Activated CD8-positive, alpha-beta T cell treated with anti-CD3 and anti-CD28 coated beads for 36 hours (primary cell): ENCODE measurements around the gene MTURN. TPM values are rescaled to one million over a fixed set of nuclear protein-coding genes. Genes with fewer than 3 reads are reported as not detected.
"Not testable (repeated sequence)": the region's sequence is repeated elsewhere in the genome, so short reads cannot be mapped to it uniquely, and the experiment has no call there.

Experiments used
- ATAC-seq: fragments of 200-7000 bp; cut with Tn5 transposase; one replicate; pipeline ENCODE4 v1.10.0; 2021; ENCODE audit warnings: mild to moderate bottlenecking, moderate library complexity
- CTCF ChIA-PET: fragments of 350-600 bp; sonication (Branson Sonifier 250); formaldehyde crosslinking; loops from one replicate; lab custom pipeline; 2021; ENCODE audit warnings: antibody characterized with exemption; lab: Charles Lee
- POLR2A ChIA-PET: fragments of 350-600 bp; sonication (Branson Sonifier 250); formaldehyde crosslinking; loops from one replicate; lab custom pipeline; 2021; ENCODE audit warnings: antibody characterized with exemption; lab: Charles Lee
- DNase-seq: peaks from one replicate; pipeline ENCODE4 v3.0.0-alpha.2; 2020
- H3K27ac Mint-ChIP-seq: one replicate; pipeline ENCODE4 v1.8.0; 2021; ENCODE audit warnings: mild to moderate bottlenecking, mixed read lengths
- H3K27me3 Mint-ChIP-seq: one replicate; pipeline ENCODE4 v1.8.0; 2021; ENCODE audit warnings: mixed read lengths
- H3K36me3 Mint-ChIP-seq: one replicate; pipeline ENCODE4 v1.8.0; 2021; ENCODE audit warnings: low read depth, mixed read lengths
- H3K4me1 Mint-ChIP-seq: one replicate; pipeline ENCODE4 v1.8.0; 2021; ENCODE audit warnings: low read depth, mixed read lengths
- H3K4me3 Mint-ChIP-seq: one replicate; pipeline ENCODE4 v1.8.0; 2021; ENCODE audit warnings: mild to moderate bottlenecking, moderate library complexity, mixed read lengths
- H3K9me3 Mint-ChIP-seq: one replicate; pipeline ENCODE4 v1.8.0; 2021; ENCODE audit warnings: mixed read lengths
- CTCF ChIP-seq: fragments of 200-600 bp; IDR thresholded peaks from one replicate; pipeline ENCODE4 v1.8.0; 2022; ENCODE audit warnings: antibody characterized with exemption, mild to moderate bottlenecking
- intact Hi-C: fragments of 100-400 bp; cut with micrococcal nuclease; formaldehyde crosslinking; loops from one replicate; pipeline ENCODE4 v1.10.0; 2022
- total RNA-seq, 2 experiments: library from RNA; stranded (reverse); gene quantifications; one replicate each; pipeline ENCODE4 v1.2.3, GENCODE V29; 2021

Gene MTURN
- total RNA-seq, 2 experiments from 2014 or later, result 3.2 to 3.3 TPM

- no peaks in the 10 kb centered on the region for H3K4me1 Mint-ChIP-seq
- H3K36me3 Mint-ChIP-seq, result peaks cover 2% of the 10 kb centered on the region
- no peaks in the 10 kb centered on the region for H3K9me3 Mint-ChIP-seq
- no peak for TF ChIP-seq CTCF
- no peaks in the 10 kb centered on the region for H3K27me3 Mint-ChIP-seq
- no peak overlapping the region for H3K4me3 Mint-ChIP-seq
- no peak for DNase-seq
- intact Hi-C loops, result no loop called here
- POLR2A ChIA-PET, result no interaction called here
- CTCF ChIA-PET, result interaction anchor here (0.8 kb wide), 1 partner anchor 27 kb away, joined by 3 read pairs; no protein-coding TSS in a partner anchor
- no peak overlapping the region for H3K27ac Mint-ChIP-seq
- no peak for ATAC-seq
These were observed 43.3 kb upstream of the MTURN start for GRCh38 chr7:30091491-30091912.

- POLR2A ChIA-PET, result no interaction called here
- intact Hi-C loops, result no loop called here
- H3K27ac Mint-ChIP-seq, result no peak overlapping the region
- DNase-seq (no peak), ATAC-seq (no peak)
- no peak overlapping the region for H3K4me3 Mint-ChIP-seq
- TF ChIP-seq CTCF, result no peak
- H3K9me3 Mint-ChIP-seq, result no peaks in the 10 kb centered on the region
- no peaks in the 10 kb centered on the region for H3K27me3 Mint-ChIP-seq
- CTCF ChIA-PET, result interaction anchor here (0.8 kb wide), 1 partner anchor 27 kb away, joined by 3 read pairs; no protein-coding TSS in a partner anchor
- H3K4me1 Mint-ChIP-seq, result no peaks in the 10 kb centered on the region
- peaks cover 3% of the 10 kb centered on the region for H3K36me3 Mint-ChIP-seq
These were observed 42.8 kb upstream of the MTURN start for GRCh38 chr7:30091987-30092386.

- DNase-seq, result no peak
- Mint-ChIP-seq H3K36me3 (peaks cover 5% of the 10 kb centered on the region), H3K4me3 (no peak overlapping the region), H3K27ac (no peak overlapping the region), H3K4me1 (no peaks in the 10 kb centered on the region), H3K9me3 (no peaks in the 10 kb centered on the region), H3K27me3 (no peaks in the 10 kb centered on the region)
- TF ChIP-seq CTCF, result no peak
- CTCF ChIA-PET, result interaction anchor here (0.7 kb wide), 1 partner anchor 31 kb away, joined by 3 read pairs; no protein-coding TSS in a partner anchor
- POLR2A ChIA-PET, result no interaction called here
- intact Hi-C loops, result no loop called here
- no peak for ATAC-seq
These were observed 41.3 kb upstream of the MTURN start for GRCh38 chr7:30093420-30093952.

DNA sequence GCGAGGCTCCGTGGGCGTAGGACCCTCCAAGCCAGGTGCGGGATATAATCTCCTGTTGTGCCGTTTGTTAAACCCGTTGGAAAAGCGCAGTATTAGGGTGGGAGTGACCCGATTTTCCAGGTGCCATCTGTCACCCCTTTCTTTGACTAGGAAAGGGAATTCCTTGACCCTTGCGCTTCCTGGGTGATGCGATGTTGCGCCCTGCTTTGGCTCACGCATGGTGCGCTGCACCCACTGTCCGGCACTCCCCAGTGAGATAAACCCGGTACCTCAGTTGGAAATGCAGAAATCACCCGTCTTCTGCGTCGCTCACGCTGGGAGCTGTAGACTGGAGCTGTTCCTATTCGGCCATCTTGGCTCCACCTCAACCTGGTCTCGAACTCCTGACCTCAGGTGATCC lies 36.2 kb upstream of the MTURN start:
- ATAC-seq, DNase-seq, H3K36me3 Mint-ChIP-seq, H3K27ac Mint-ChIP-seq, H3K4me1 Mint-ChIP-seq, H3K9me3 Mint-ChIP-seq, H3K27me3 Mint-ChIP-seq, POLR2A ChIA-PET, H3K4me3 Mint-ChIP-seq, intact Hi-C loops, CTCF ChIA-PET: not testable (repeated sequence)

DNA sequence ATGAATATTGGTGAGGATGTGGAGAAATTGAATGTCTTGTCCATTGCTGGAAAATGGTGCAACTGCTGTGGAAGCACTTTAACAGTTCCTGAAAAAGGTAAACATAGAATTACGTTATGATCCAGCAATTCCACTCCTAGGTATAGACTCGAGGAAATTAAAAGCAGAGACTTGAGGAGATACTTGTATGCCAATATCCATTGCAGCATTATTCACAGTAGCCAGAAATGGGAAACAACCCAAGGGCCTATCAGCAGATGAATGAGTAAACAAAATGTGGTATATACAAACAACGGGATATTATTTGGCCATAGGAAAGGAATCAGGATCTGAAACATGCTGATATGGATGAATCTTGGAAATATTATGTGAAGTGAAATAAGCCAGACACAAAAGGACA lies 32.5 kb upstream of the MTURN start:
- TF ChIP-seq CTCF, result no peak
- Mint-ChIP-seq H3K27me3 (no peaks in the 10 kb centered on the region), H3K27ac (no peak overlapping the region), H3K4me1 (no peaks in the 10 kb centered on the region), H3K36me3 (peaks cover 5% of the 10 kb centered on the region), H3K4me3 (no peak overlapping the region), H3K9me3 (no peaks in the 10 kb centered on the region)
- ChIA-PET CTCF (no interaction called here), POLR2A (no interaction called here)
- ATAC-seq, result no peak
- intact Hi-C loops, result no loop called here
- DNase-seq, result no peak
